ENCODE measurements around the gene USF1. TPM values are rescaled to one million over a fixed set of nuclear protein-coding genes. Genes with fewer than 3 reads are reported as not detected.

Gene USF1
- polyA plus RNA-seq, 1 of the 3 experiments (the other 2 are of a cell fraction) = 43.1 TPM

DNA sequence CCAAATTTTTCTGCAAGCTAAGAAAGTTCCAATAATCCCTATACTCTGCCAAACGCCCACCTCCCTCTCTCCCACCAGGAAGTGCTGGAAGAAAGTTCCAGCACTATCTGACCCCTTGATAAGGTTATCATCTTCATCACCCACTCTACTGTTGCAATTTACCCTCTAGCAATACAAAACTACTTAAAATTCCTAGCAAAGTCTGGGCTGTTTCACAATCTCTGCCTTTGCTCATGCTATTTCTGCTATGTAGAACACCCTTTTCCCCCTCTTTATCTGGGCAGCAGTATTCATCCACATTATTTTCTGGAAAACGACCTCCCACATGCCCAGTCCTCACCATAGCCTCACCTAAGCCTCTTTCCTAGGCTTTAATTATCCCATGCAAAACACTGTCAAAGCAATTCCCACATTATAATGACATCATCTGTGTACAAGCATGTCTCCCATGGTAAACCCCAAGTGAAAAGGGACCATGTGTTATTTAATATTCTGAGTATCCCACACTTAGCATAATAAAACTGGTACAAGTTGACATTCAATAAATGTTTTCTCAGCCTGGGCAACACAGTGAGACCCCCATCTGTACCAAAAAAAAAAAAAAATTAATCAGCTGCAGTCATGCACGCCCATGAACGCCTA, 36.8 kb downstream of the USF1 start:
- H3K4me1 ChIP-seq (ENCODE audit: control insufficient read depth in 1 of 2, insufficient read depth in 2 of 2, low read depth in 1 of 2, low read length in 1 of 2) = no peaks in the 10 kb centered on the region
- H3K79me2 ChIP-seq (ENCODE audit: insufficient read depth) = no peaks in the 10 kb centered on the region
- no peak overlapping the region for H3K4me3 ChIP-seq (ENCODE audit: low read depth in 2 of 2, low read length in 1 of 2)
- 60% methylated on average over 4 of the region's 4 CpGs for WGBS (ENCODE audit: low lambda C conversion rate)
- no peaks in the 10 kb centered on the region for H3K9me3 ChIP-seq
- H4K20me1 ChIP-seq (ENCODE audit: insufficient read depth) = no peaks in the 10 kb centered on the region
- CTCF ChIA-PET = interaction anchor here (2.4 kb wide), 1 partner anchor 19 kb away, joined by 8 read pairs; no protein-coding TSS in a partner anchor
- TF ChIP-seq GATA2 (CRISPR knock-in tag; IDR thresholded peaks at IDR 0.05) = no peak
- TF ChIP-seq, protein P1, sequence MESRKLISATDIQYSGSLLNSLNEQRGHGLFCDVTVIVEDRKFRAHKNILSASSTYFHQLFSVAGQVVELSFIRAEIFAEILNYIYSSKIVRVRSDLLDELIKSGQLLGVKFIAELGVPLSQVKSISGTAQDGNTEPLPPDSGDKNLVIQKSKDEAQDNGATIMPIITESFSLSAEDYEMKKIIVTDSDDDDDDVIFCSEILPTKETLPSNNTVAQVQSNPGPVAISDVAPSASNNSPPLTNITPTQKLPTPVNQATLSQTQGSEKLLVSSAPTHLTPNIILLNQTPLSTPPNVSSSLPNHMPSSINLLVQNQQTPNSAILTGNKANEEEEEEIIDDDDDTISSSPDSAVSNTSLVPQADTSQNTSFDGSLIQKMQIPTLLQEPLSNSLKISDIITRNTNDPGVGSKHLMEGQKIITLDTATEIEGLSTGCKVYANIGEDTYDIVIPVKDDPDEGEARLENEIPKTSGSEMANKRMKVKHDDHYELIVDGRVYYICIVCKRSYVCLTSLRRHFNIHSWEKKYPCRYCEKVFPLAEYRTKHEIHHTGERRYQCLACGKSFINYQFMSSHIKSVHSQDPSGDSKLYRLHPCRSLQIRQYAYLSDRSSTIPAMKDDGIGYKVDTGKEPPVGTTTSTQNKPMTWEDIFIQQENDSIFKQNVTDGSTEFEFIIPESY (IDR thresholded peaks at IDR 0.05; ENCODE audit: borderline replicate concordance, low read depth) = no peak
- TF ChIP-seq GABPA (IDR thresholded peaks at IDR 0.05; ENCODE audit: low read depth) = no peak
- TF ChIP-seq, protein P2, sequence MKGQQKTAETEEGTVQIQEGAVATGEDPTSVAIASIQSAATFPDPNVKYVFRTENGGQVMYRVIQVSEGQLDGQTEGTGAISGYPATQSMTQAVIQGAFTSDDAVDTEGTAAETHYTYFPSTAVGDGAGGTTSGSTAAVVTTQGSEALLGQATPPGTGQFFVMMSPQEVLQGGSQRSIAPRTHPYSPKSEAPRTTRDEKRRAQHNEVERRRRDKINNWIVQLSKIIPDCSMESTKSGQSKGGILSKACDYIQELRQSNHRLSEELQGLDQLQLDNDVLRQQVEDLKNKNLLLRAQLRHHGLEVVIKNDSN (IDR thresholded peaks at IDR 0.05; ENCODE audit: borderline replicate concordance, low read depth) = no peak
- no peak for TF ChIP-seq ELF1 (IDR thresholded peaks at IDR 0.05)
- TF ChIP-seq, protein P3, sequence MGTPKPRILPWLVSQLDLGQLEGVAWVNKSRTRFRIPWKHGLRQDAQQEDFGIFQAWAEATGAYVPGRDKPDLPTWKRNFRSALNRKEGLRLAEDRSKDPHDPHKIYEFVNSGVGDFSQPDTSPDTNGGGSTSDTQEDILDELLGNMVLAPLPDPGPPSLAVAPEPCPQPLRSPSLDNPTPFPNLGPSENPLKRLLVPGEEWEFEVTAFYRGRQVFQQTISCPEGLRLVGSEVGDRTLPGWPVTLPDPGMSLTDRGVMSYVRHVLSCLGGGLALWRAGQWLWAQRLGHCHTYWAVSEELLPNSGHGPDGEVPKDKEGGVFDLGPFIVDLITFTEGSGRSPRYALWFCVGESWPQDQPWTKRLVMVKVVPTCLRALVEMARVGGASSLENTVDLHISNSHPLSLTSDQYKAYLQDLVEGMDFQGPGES (IDR thresholded peaks at IDR 0.05; ENCODE audit: low read depth, low read length) = no peak
- no peak for TF ChIP-seq CHD2 (IDR thresholded peaks at IDR 0.05; ENCODE audit: low read length, partially characterized antibody)
- no peak for TF ChIP-seq EZH2phosphoT487 (IDR thresholded peaks at IDR 0.05; ENCODE audit: borderline replicate concordance, low read depth)
- no peak for TF ChIP-seq JUND (IDR thresholded peaks at IDR 0.05)
- no peak for TF ChIP-seq SIN3A (IDR thresholded peaks at IDR 0.05; ENCODE audit: borderline replicate concordance, low read depth, low read length)
- TF ChIP-seq TEAD4 (IDR thresholded peaks at IDR 0.05; ENCODE audit: borderline replicate concordance, insufficient read depth) = no peak
- TF ChIP-seq, protein P4, sequence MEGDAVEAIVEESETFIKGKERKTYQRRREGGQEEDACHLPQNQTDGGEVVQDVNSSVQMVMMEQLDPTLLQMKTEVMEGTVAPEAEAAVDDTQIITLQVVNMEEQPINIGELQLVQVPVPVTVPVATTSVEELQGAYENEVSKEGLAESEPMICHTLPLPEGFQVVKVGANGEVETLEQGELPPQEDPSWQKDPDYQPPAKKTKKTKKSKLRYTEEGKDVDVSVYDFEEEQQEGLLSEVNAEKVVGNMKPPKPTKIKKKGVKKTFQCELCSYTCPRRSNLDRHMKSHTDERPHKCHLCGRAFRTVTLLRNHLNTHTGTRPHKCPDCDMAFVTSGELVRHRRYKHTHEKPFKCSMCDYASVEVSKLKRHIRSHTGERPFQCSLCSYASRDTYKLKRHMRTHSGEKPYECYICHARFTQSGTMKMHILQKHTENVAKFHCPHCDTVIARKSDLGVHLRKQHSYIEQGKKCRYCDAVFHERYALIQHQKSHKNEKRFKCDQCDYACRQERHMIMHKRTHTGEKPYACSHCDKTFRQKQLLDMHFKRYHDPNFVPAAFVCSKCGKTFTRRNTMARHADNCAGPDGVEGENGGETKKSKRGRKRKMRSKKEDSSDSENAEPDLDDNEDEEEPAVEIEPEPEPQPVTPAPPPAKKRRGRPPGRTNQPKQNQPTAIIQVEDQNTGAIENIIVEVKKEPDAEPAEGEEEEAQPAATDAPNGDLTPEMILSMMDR (IDR thresholded peaks at IDR 0.05) = no peak
- H2AFZ ChIP-seq (ENCODE audit: low read depth) = no peak overlapping the region
- no peaks in the 10 kb centered on the region for H3K36me3 ChIP-seq (replicated peaks in 1 of 2; ENCODE audit: control insufficient read depth in 1 of 2, insufficient read depth in 2 of 2, low read length in 1 of 2)
- no peak overlapping the region for H3K9ac ChIP-seq
- H3F3A ChIP-seq (replicated peaks; ENCODE audit: insufficient read depth) = no peaks in the 10 kb centered on the region
- no peak overlapping the region for H3K4me2 ChIP-seq
- no peaks in the 10 kb centered on the region for H3K9me2 ChIP-seq
- no peak for DNase-seq
- H3K27ac ChIP-seq (ENCODE audit: low read depth in 2 of 2, low read length in 1 of 2) = no peak overlapping the region
- POLR2A ChIA-PET = no interaction called here
- H3K27me3 ChIP-seq (ENCODE audit: insufficient read depth) = no peaks in the 10 kb centered on the region
